HG03439 (cell line): ENCODE results near the gene LRRC4C.

Source experiments
- ATAC-seq: cut with Tn5 transposase; IDR thresholded peaks from one replicate; pipeline ENCODE4 v1.9.1; 2021; ENCODE audit warnings: mild to moderate bottlenecking, moderate library complexity; ENCODE audit not compliant: unreplicated experiment

LRRC4C gene

DNA sequence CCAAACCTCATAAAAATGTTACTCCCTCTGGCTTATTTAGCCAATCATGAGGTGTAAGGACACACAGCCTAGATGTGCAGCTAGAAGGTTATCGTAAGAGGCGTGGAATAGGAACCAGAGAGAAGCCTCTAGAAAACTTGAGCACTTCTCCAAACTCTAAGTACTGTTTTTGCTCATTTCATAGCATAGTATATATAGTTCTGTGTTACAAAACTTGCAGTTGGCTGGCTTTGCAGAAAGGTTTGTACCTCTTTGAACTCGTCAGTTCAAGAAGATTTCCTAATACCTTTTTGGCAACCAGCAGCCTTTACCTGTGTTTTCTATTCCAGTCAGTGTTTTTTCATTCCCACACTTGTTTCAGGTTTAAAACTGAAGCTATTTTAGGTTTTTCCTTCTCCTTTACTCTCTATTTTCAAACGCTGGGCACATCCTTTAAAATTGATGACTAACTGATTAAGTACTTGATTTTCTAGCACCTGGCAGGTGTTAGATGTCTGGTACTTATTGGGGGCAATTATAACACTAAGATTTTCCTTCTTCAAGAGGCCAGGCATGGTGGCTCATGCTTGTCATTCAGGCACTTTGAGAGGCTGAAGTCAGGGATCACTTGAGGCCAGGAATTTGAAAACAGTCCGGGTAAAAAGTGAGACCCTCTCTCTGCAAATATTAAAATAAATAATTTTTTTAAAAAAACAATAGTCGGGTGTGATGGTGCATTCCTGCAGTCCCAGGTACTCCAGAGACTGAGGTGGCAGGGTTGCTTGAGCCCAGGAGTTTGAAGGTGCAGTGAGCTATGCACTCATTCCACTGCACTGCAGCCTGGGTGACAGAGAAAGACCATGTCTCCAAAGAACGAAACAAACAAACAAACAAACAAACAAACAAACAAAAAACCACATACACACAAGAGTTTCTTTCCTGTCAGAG is 125.2 kb downstream of the LRRC4C start:
- ATAC-seq, result no peak

DNA sequence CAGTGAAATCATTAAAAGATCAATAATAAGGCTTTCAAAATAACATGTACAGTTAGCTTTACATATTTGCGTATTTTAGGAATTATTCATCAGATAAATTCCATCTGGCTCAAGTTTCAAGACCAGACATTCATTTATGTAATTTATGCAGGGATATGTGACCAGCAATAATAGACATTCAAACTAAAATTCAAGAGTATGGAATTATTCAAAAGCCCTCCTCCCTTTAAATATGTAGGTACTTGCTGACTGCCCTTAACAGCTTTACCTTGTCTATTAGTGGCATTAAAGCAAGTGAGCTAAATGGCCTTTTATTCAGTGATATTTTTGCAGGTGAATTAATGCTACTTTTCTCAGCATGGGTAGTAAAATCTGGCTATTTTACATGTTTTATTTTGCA is 126.1 kb downstream of the LRRC4C start:
- ATAC-seq, result no peak

DNA sequence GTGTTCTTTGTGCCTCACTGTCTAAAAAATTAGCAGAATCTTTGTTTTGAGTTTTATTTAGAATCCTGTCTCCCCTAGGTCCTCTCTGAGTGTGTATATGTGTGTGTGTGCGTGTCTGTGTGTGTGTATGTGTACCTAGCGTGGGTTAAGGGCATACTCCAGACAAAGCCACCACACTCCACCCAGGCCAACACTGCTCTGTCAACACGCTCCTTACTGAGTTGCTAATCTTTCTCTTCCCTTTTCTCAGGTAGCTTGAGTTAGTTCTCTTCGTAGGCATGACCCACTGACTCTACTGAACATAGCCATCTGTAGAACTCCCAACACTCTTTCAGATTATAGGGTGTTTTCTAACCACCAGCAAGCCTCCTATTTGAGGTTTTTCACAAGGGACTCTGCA is 131.1 kb downstream of the LRRC4C start:
- no peak for ATAC-seq

DNA sequence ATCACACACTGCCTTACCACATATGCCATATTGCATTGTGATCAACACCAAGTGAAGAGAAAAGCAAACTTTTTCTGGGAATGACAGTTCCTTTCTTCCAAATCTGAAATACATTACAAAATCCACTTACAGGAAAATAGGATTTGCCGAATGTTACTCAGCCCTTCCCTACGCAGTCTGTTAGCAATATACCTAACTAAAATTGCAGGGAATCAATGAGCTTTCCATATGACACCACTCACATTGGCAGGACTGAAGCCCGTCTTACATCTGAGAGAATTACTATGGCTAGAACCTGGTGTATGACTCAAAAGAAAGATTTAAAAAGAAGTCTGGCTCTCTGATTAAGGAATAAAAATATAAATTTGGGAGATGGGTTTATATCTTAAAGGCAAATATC is 136.0 kb downstream of the LRRC4C start:
- no peak for ATAC-seq

DNA sequence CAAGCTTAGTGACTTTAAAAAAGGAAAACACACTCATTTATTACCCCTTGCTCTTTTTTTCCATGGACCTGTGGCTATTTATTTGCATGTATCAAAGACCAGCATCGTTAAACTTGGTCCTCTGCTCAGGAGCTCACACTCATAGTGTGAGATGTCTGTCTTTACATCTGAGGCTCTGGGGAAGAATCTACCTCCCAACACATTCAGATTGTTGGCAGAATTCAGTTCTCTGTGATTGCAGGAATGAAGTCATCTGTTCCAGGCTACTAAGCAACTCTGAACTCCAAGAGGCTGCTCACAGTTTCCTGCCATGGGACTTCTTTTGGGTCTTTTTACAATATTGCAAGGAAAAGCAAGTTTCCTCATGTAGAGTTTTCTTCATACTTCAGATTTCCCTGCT is 138.8 kb downstream of the LRRC4C start:
- ATAC-seq, result no peak

DNA sequence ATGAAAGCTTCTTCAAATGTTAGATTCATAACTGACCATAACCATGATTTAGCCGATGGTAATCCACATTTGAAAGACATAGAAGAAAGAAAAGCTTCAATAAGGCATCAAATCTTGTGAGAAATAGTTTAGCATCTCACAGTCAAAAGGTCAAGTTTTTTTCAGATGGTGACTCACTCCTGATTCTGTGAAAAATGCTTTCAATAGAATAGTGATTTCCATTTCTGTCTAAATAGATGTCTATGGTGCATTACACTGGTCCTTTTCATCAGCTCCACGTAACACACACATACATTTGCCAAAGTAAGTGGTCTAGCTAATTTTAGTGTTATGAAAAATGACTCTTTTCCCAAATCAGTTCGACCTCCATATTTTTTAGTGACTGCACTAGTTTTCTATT is 139.2 kb downstream of the LRRC4C start:
- ATAC-seq, result no peak

DNA sequence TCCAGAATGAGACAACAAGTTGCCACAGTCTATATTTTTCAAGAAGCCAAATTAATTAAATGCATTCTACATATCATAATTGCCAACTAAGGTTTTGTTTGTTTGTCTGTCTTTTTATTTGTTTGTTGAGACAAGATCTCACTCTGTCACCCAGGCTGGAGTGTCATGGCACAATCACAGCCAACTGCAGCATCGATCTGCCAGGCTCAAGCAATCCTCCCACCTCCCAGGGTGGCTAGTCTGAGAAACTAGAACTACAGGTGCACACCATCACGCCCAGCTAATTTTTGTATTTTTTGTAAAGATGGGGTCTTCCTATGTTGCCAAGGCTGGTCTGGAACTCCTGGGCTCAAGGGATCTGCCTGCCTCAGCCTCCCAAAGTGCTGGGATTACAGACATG is 140.0 kb downstream of the LRRC4C start:
- ATAC-seq, result no peak

DNA sequence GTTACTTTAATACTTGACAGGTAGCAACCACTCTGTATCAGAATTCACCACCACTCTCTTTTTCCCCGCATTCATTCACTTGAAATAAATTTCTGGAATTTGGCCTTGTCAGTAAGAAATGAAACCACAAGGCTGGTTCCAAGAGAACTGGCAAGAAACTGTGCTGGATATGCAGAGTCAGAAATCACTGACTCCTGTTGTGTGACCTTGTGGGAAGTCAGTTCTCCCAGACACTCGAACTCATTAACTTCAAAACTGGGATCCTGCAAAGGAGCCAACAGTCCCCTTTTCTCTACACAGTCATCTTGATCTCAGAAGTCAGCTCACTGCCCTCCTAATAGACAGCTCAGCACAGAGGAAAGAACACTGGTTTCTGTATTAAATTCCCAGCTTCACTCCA is 142.7 kb downstream of the LRRC4C start:
- no peak for ATAC-seq

DNA sequence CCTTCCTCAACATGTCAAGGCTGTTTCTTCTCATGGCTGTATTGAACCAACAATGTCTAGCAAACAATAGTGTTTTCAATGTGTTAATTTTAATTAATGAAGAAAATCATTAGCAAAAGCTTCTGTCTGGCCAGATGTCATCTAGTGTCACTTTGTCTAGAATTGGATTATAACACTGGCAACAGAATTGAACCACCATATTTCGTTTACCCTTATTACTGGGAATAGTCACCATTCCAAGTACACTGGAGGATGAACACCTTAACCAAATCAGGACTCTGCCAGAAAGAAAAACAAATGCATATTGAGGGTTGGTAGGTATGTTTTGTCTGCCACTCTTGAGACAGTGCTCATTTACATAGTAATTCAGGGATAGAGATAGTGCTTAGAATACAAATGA is 146.2 kb downstream of the LRRC4C start:
- no peak for ATAC-seq

DNA sequence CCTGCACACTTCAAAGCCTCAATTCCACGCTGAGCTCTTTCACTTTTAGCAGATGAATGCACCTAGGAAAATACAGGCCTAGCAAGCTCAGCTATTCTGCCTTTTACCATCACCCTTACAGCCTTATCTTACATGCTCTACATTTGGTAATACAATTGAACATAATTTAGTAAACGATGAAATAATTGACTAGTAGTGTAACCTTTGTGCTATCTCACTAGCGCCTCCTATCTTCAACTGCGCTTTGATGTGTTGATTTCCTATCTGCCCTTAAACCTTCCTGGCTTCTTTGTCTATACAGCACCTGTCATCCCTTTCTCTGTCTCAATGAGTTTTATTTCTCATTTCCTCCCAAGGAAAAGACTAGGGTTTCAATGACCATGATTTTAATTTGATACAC is 149.7 kb downstream of the LRRC4C start:
- ATAC-seq, result peak; percentile 13

DNA sequence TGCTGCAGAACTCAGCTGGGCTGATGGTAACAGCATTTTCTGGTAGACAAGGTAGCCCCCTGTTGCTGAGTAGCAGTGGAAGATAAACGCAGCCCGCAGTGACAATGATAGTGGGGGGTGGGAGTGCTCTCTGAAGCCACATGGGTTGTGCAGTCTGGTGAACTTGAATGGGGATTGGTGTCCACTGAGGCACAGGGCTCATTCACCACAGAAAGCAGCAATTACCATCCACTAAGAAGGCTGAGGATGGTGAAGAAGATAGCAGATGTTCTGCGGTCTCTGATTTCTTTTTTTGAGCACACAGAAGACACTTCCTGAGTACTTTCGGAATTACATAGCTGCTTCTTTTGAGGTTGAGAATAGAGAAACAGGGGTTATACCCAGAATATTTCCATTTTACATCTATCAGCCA is 150.3 kb downstream of the LRRC4C start:
- peak; percentile 92 for ATAC-seq

DNA sequence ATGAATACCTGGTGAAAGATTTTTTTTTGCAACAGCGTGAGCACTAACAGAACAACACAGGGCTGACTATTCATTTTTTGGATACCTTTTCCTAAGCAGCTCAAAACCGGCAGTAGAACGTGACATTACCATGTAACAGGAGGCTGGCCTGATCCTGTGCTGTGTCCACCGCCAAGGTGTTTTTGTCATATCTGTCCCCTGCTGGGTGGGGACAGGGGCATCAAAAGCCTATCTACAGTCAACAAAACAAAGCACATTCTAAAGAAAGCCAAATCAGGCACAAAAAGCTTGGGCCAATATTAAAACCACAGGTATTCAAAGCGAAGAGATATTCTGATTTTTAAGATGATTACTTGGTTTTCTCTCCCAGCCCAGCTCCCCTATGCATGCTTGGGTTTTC is 151.2 kb downstream of the LRRC4C start:
- ATAC-seq, result no peak

DNA sequence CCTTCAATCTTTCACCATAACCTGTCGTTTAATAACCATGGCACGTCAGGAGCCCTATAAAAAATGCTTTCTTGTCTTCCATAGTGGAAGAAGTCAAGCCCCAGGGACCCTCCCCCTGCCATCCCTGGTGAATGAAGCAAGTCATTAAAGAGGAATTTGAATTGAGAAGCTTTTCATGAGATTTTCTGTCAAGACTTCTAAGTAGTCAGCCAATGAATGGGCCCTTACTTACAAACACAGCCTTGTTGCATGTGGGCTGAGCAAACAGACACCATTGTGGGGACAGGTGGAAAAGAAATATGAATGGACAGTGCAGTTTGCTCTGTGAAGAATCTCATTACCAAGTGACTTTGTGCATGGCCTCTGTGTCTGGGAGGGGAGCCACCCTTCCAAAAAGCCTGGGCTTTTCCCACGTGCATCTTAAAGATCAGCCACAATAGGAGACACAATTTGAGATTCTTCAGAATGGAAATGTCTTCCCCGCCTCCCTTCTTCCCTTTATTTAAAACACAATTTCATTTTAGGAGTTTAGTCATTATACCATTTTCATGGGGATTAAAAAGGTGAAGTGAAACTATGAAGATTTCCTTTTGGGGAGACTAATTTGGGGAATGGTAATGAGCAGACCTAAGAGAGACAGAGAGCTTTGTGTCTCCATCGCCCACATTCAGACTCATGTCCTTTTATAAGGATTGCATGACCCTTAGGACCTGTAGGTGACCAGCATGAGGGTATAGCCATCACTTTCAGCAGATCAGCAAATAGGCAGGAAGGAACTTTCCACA is 152.0 kb downstream of the LRRC4C start:
- ATAC-seq, result no peak

DNA sequence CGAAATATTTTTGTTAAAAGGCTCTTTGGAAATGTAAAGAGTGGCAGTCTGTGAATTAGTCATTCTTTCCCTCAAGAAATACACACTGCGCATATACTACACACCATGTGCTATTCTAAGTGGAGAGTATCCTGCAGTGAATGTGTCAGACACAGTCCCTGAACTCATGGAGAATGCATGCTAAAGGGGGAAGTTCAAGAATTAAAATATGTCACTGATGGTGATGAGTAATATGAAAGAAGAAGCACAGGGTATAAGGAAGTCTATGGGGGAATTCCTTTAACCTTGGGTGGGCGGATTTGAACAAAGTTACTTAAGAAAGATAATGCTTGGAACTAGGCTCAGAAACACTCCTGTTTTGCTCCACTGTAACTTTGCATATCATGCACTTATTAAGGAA is 153.0 kb downstream of the LRRC4C start:
- no peak for ATAC-seq

DNA sequence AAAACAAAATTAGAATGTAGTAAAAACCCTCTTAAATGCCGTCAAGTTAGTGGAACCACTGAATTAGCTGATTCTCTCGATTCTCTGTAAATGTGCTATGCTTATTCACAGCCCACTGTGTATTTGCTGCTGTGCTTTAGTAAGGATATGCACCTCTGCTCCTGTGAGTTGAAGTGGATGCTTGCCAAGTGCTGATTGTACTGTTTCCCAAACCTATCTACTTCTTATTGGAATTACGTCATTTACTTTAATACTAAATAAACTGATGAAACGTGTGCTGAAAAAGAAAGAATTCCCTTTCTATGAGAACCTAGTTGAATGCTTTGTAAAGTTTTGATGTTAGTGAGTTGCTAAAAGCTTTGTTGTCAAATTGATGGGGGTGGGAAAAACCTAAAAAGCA is 158.4 kb downstream of the LRRC4C start:
- ATAC-seq, result no peak

DNA sequence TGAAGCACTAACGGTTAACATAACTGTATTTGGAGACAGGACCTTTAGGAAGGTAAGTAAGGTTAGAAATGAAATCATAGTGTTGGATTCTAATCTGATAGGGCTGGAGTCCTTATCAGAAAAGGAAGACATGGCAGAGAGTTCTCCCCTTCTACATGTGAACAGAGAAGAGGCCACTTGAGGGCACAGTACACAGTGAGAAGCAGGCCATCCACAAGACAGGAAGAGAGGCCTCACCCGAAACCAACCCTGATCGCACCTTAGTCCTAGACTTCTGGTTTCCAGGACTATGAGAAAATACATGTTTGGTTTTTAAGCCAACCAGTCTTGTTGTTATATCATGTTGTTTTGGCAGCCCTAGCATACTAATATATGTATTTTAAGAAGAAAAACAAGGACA is 170.0 kb downstream of the LRRC4C start:
- ATAC-seq, result peak; percentile 79

DNA sequence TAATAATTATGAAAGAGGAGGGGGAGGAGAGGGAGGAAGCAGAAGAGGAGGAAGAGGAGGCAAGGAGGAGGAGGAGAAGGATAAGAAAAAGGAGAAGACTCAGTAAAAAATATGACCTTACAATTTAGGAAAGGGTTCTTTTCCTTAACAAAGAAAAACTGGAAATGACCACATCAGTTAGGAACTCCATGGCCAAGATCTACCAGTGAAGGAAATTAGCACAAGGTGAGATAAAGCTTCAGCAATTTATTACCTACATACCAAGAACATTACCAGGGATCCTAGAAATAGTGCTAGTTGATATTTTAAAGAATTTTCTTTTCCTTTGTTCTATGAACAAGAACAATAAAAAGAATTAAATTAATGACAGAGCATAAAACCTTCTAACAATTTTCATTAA is 172.7 kb downstream of the LRRC4C start:
- no peak for ATAC-seq

DNA sequence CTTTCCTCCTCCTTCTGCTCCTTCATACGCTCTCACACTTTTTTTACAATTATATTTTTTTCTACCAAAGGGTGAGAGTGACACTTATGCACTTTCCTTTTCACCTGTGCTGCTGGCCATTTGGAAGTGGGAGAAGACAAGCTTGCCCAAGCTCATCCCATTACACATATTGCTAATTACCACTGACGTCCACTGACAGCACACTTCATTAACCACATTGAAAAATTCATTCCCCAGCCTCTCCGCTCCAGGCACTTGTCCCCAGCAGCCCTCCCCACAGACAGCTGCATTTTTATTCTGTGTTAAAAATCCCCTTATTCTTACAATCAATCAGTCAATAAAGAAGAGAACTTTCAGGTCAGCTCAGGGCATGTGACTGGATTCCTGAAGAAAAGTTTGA is 175.1 kb downstream of the LRRC4C start:
- no peak for ATAC-seq

DNA sequence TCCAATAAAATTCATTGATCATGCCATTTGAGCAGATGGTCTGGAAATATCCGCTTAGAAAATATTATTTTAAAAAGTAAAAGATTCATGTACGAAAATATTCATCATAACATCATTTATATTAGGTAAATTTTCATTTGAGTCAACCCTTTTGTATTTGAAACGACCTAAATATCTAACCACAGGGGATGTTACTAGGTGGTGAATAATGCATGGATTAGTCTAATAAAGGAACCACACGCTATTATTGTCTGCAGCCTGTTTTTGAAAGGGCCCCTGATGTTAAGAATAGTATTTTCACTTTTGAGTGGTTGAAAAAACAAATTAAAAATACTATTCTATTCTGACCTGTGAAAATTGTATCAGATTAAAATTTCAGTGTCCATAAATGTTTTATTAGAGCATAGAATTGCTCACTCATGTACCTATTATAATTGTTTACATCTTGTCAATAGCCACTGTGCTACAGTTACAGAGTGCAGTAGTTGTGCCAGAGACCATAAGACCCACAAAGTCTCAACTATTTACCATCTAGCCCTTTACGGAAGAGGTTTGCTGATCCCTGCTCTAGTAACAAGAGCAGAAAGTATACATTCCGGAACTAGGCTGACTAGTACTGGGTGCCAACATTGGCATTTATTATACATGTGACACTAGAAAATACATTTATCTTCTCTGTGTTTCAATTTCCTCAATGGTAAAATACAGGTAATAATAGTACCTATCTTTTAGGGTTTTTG is 176.1 kb downstream of the LRRC4C start:
- no peak for ATAC-seq

DNA sequence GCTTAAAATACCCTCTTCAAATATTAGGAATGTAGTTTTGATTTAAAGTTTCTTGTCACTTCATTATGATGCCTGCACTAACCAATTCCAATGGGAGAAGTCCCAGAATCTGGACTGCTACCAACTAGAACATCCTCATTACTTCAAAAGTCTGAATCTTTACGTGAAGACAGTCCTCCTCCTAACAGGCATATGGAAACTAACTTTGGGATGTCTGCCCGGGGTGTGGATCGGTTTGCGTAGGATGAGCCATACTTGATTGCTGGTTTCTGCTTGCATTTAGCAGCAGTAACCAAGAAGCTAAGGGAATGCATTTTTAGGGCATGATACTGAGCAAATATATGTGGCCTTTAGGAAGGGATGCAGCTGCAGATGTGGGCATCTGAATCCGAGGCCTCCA is 177.1 kb downstream of the LRRC4C start:
- ATAC-seq, result no peak

DNA sequence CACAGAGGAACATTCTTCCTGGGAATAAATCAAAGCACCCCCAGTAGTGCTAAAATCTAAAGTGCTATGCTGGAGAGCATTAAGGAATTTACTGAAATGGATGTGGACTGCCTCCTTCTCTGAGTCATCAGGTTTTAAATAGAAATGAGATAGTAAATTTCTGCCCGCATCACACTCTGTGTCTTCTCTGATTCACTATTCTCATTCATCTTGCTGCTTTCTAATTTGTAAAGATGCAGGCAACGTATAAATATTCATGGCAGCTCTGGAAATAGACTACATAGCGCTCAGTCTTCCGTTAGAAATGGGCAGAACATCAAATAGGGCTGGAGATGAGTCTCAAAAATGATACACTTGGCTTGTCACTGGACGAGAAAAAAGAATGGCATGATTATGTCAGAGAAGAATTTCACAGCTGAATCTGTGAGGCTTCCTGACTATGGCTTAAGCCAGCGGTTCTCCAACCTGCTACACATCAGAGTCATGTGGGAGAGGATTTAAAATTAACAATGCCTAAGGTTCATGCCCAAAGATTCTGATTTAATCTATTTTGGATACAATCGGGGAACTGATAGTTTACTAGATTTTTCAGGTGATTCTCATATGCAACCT is 178.2 kb downstream of the LRRC4C start:
- ATAC-seq, result no peak
